MM.1S (cell line): ENCODE measurements around the gene RREB1.

Experiments used
- DNase-seq: peaks from one replicate; pipeline ENCODE4 v3.0.0-alpha.2; 2015
- H2AFZ ChIP-seq: fragments of 300-600 bp; sonication (generic); 2 replicates; pipeline ENCODE4 v1.6.0; 2016; ENCODE audit warnings: antibody characterized with exemption, low read length
- H3F3A ChIP-seq: fragments of 300-600 bp; sonication (generic); 2 replicates; pipeline ENCODE4 v1.6.1; 2016; ENCODE audit warnings: mild to moderate bottlenecking, antibody characterized with exemption, low read length, moderate library complexity, mixed read lengths; ENCODE audit not compliant: insufficient read depth
- H3K27ac ChIP-seq: fragments of 300-600 bp; sonication (generic); 2 replicates; pipeline ENCODE4 v1.5.1; 2016; ENCODE audit warnings: mild to moderate bottlenecking, low read length
- H3K27me3 ChIP-seq: fragments of 300-600 bp; sonication (generic); replicated peaks from 2 replicates; pipeline ENCODE4 v1.6.0; 2016; ENCODE audit warnings: low read length; ENCODE audit not compliant: insufficient read depth
- H3K36me3 ChIP-seq: fragments of 300-600 bp; sonication (generic); replicated peaks from 2 replicates; pipeline ENCODE4 v1.6.1; 2016; ENCODE audit warnings: mild to moderate bottlenecking, low read length, mixed read lengths; ENCODE audit not compliant: insufficient read depth
- H3K4me1 ChIP-seq: fragments of 300-600 bp; sonication (generic); 2 replicates; pipeline ENCODE4 v1.6.1; 2016; ENCODE audit warnings: low read length, mixed read lengths
- H3K4me2 ChIP-seq: fragments of 300-600 bp; sonication (generic); 2 replicates; pipeline ENCODE4 v1.6.0; 2016; ENCODE audit warnings: low read depth, low read length
- H3K4me3 ChIP-seq: fragments of 300-600 bp; sonication (generic); 2 replicates; pipeline ENCODE4 v1.5.1; 2016; ENCODE audit warnings: low read length, mixed read lengths
- H3K79me2 ChIP-seq: fragments of 300-600 bp; sonication (generic); 2 replicates; pipeline ENCODE4 v1.6.1; 2016; ENCODE audit warnings: mixed run types, low read length, mixed read lengths
- H3K9ac ChIP-seq: fragments of 300-600 bp; sonication (generic); 2 replicates; pipeline ENCODE4 v1.6.1; 2016; ENCODE audit warnings: low read length, mixed read lengths
- H3K9me2 ChIP-seq: fragments of 300-600 bp; sonication (generic); replicated peaks from 2 replicates; pipeline ENCODE4 v1.6.1; 2016; ENCODE audit warnings: mild to moderate bottlenecking, low read length, mixed read lengths; ENCODE audit not compliant: insufficient read depth
- H3K9me3 ChIP-seq: fragments of 300-600 bp; sonication (generic); replicated peaks from 2 replicates; pipeline ENCODE4 v1.6.1; 2016; ENCODE audit warnings: mild to moderate bottlenecking, low read length, mixed read lengths; ENCODE audit not compliant: insufficient read depth
- H4K20me1 ChIP-seq: fragments of 300-600 bp; sonication (generic); 2 replicates; pipeline ENCODE4 v1.6.1; 2016; ENCODE audit warnings: mild to moderate bottlenecking, low read length, moderate library complexity, mixed read lengths; ENCODE audit not compliant: insufficient read depth
- EZH2 ChIP-seq: fragments of 300-600 bp; sonication (generic); optimal IDR thresholded peaks from 2 replicates; pipeline ENCODE3; 2017; ENCODE audit warnings: low read depth, mild to moderate bottlenecking, antibody characterized with exemption, low read length, mixed read lengths
- EZH2phosphoT487 ChIP-seq: fragments of 300-600 bp; sonication (generic); IDR thresholded peaks from 2 replicates; pipeline ENCODE4 v1.6.1; 2018; ENCODE audit warnings: antibody characterized with exemption, low read length
- TF ChIP-seq, protein P1 (sequence below): fragments of 300-600 bp; sonication (generic); IDR thresholded peaks from 2 replicates; pipeline ENCODE4 v1.5.1; 2016; ENCODE audit warnings: antibody characterized with exemption, low read length, mixed read lengths

The RREB1 gene

DNA sequence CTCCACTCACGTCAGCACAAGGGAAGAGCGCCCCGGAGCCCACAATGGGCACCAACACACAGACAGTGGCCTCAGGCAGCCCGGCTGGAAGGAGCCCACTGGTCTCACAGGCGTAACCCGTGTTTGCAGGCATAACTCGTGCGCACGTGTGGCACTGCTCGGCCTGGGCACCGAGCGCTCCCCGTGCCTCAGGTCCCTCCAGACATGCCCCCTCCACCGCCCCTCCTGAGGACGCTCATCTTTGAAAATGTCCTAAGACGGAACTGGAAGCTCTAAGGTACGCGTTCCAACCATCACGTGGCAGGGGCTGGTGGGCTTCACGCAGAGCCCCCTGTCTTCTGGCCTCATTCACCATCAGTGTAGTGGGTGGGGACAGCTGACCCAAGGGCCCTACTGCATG lies 160.6 kb downstream of the RREB1 start:
- H3K4me2 ChIP-seq: no peak overlapping the region
- H2AFZ ChIP-seq: no peak overlapping the region
- no peak for TF ChIP-seq EZH2
- TF ChIP-seq, protein P1, sequence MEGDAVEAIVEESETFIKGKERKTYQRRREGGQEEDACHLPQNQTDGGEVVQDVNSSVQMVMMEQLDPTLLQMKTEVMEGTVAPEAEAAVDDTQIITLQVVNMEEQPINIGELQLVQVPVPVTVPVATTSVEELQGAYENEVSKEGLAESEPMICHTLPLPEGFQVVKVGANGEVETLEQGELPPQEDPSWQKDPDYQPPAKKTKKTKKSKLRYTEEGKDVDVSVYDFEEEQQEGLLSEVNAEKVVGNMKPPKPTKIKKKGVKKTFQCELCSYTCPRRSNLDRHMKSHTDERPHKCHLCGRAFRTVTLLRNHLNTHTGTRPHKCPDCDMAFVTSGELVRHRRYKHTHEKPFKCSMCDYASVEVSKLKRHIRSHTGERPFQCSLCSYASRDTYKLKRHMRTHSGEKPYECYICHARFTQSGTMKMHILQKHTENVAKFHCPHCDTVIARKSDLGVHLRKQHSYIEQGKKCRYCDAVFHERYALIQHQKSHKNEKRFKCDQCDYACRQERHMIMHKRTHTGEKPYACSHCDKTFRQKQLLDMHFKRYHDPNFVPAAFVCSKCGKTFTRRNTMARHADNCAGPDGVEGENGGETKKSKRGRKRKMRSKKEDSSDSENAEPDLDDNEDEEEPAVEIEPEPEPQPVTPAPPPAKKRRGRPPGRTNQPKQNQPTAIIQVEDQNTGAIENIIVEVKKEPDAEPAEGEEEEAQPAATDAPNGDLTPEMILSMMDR: no peak
- no peak for TF ChIP-seq EZH2phosphoT487
- H3K36me3 ChIP-seq: no peaks in the 10 kb centered on the region
- no peaks in the 10 kb centered on the region for H4K20me1 ChIP-seq
- H3K4me3 ChIP-seq: no peak overlapping the region
- no peak for DNase-seq
- no peak overlapping the region for H3K27ac ChIP-seq
- H3K27me3 ChIP-seq: no peaks in the 10 kb centered on the region
- no peak overlapping the region for H3K9ac ChIP-seq
- H3K9me2 ChIP-seq: no peaks in the 10 kb centered on the region
- H3K4me1 ChIP-seq: no peaks in the 10 kb centered on the region
- H3F3A ChIP-seq: no peaks in the 10 kb centered on the region
- H3K9me3 ChIP-seq: no peaks in the 10 kb centered on the region
- no peaks in the 10 kb centered on the region for H3K79me2 ChIP-seq

DNA sequence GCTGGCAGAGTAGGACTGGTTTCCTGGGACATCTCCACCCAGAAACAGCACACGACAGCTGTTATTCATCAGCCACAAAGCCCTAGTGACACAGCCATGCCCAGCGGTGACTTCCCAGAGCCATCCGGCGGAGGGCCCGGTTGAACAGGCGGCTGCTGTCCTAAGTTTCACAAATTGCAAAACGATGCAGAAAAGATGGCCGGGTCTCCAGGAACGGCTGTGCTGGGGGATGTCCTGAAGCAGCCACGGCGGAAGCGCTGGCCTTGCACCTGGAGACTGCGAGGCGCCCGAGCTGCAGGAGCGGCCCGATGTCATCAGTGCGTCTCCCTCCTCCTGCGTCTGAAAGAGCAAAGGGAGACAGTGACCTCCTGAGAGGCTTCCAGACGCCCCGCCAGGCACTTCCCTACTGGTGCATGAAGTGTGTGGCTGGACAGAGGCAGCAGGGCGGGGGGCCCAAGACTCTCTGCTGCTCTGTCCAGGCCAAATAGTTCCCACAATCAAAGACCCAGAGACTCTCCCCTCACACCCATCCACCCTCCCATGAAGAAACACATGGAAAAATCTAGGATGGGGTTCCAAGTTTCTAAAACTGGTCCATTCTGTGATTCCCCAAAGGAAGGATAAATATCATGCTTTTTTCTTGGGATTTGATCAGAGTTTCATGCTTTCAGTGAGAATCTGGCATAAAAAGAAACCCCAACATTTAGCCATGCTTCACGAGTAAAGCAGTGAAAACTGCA lies 161.2 kb downstream of the RREB1 start:
- Histone ChIP-seq H3K9ac (no peak overlapping the region), H3K4me2 (no peak overlapping the region), H3K27me3 (no peaks in the 10 kb centered on the region), H3F3A (no peaks in the 10 kb centered on the region), H3K9me3 (no peaks in the 10 kb centered on the region), H4K20me1 (no peaks in the 10 kb centered on the region), H3K36me3 (no peaks in the 10 kb centered on the region), H3K27ac (no peak overlapping the region), H3K9me2 (no peaks in the 10 kb centered on the region), H2AFZ (no peak overlapping the region), H3K4me3 (no peak overlapping the region), H3K4me1 (no peaks in the 10 kb centered on the region), H3K79me2 (no peaks in the 10 kb centered on the region)
- no peak for DNase-seq
- TF ChIP-seq, protein P1: no peak
- TF ChIP-seq EZH2phosphoT487: no peak
- TF ChIP-seq EZH2: no peak

DNA sequence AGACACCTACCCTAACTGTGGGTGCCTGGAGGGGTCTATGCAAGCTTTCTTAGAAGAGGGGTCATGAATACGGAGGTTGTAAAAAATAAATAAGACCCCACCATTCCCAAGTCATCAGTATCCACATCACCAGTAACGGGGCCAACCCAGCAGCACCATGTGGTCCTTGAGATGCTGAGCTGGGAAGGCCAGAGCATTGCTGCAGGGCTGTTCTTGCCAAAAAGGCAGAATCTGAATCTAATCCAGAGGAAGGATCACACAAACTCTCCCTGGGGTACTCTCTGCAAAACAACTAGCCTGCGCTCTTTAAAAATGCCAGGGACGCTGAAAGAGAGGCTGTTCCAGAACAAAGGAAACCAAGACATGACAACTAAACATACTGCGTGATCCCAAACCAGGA lies 162.1 kb downstream of the RREB1 start:
- H3F3A ChIP-seq: no peaks in the 10 kb centered on the region
- H3K27ac ChIP-seq: no peak overlapping the region
- H3K9ac ChIP-seq: no peak overlapping the region
- H3K4me2 ChIP-seq: no peak overlapping the region
- H3K9me2 ChIP-seq: no peaks in the 10 kb centered on the region
- H3K4me3 ChIP-seq: no peak overlapping the region
- H4K20me1 ChIP-seq: no peaks in the 10 kb centered on the region
- H3K27me3 ChIP-seq: no peaks in the 10 kb centered on the region
- TF ChIP-seq EZH2 (no peak), EZH2phosphoT487 (no peak)
- TF ChIP-seq, protein P1: no peak
- no peak overlapping the region for H2AFZ ChIP-seq
- H3K79me2 ChIP-seq: no peaks in the 10 kb centered on the region
- H3K36me3 ChIP-seq: no peaks in the 10 kb centered on the region
- no peaks in the 10 kb centered on the region for H3K4me1 ChIP-seq
- H3K9me3 ChIP-seq: no peaks in the 10 kb centered on the region
- no peak for DNase-seq
